Heart right ventricle (tissue), 16 donors: Measurements from ENCODE around the gene SYT3. TPM values are rescaled to one million over a fixed set of nuclear protein-coding genes. Genes with fewer than 3 reads are reported as not detected.

Source experiments
- ATAC-seq, 8 donors: fragments of 200-7000 bp; cut with Tn5 transposase; one replicate each; pipeline ENCODE4 v1.9.1; 2020; ENCODE audit warnings: mild to moderate bottlenecking in 8 of 8, moderate library complexity in 8 of 8, moderate number of reproducible peaks in 1 of 8
- DNase-seq, 2 donors: peaks; one replicate each; pipeline ENCODE4 v3.0.0-alpha.2; 2020
- H3K27ac ChIP-seq, 10 donors: fragments of 200-600 bp; sonication (generic) in 2 of 10; one replicate each; pipeline versions ENCODE4 v1.5.0 to v1.8.0; 2020 to 2022; ENCODE audit warnings: mild to moderate bottlenecking in 3 of 10
- H3K27me3 ChIP-seq, 7 donors: fragments of 200-600 bp; one replicate each; pipeline ENCODE4 v1.8.0; 2021 to 2022; ENCODE audit warnings: mild to moderate bottlenecking in 2 of 7
- H3K36me3 ChIP-seq, 9 donors: fragments of 200-600 bp; sonication (generic) in 1 of 9; one replicate each; pipeline versions ENCODE4 v1.5.0 to v1.8.0; 2020 to 2022; ENCODE audit warnings: mild to moderate bottlenecking in 2 of 9
- H3K4me1 ChIP-seq, 9 donors: fragments of 200-600 bp; sonication (generic) in 1 of 9; one replicate each; pipeline versions ENCODE4 v1.5.0 to v1.8.0; 2020 to 2022; ENCODE audit warnings: mild to moderate bottlenecking in 4 of 9
- H3K4me3 ChIP-seq, 10 donors: fragments of 200-600 bp; sonication (generic) in 2 of 10; one replicate each; pipeline versions ENCODE4 v1.5.0 to v1.8.0; 2020 to 2022; ENCODE audit warnings: mild to moderate bottlenecking in 7 of 10, moderate library complexity in 2 of 10
- H3K9me3 ChIP-seq, 11 donors: fragments of 200-600 bp in 10 of 11; sonication (generic) in 2 of 11; one replicate each; pipeline versions ENCODE4 v1.5.0 to v1.8.0; 2013 to 2022; ENCODE audit warnings: mild to moderate bottlenecking in 2 of 11, control low read depth in 1 of 11, moderate library complexity in 1 of 11
- CTCF ChIP-seq, 9 donors: fragments of 200-600 bp; sonication (generic) in 2 of 9; IDR thresholded peaks; one replicate each; pipeline versions ENCODE4 v1.5.0 to v1.8.0; 2021 to 2022; ENCODE audit warnings: antibody characterized with exemption in 9 of 9, mild to moderate bottlenecking in 5 of 9, moderate library complexity in 1 of 9
- WGBS, 2 donors: extraction: QIAGEN DNeasy Blood & Tissue Kit; methylation state at CpG; one replicate each; pipeline ENCODE4 v1.1.7; 2013; ENCODE audit warnings: inconsistent platforms in 1 of 2; 5-methylcytosine and 5-hydroxymethylcytosine counted together
- intact Hi-C, 10 donors: fragments of 100-400 bp; cut with DNase I; formaldehyde crosslinking; loops; one replicate each; pipeline versions ENCODE4 v1.11.1 to v1.14.2; 2022
- polyA plus RNA-seq, 2 donors: library from polyadenylated mRNA; stranded (reverse); fragments of 200-250 nt; gene quantifications; one replicate each; pipeline ENCODE4 v1.2.3, GENCODE V29; 2013
- total RNA-seq, 10 donors: library from RNA; stranded (reverse); fragmentation: NEBNext Ultra II Directional in 3 of 10; extraction: Animal tissue kit (Norgen Biotek cat#: 25700) in 3 of 10; gene quantifications; one replicate each; pipeline versions ENCODE4 v1.2.1 to v1.2.4, GENCODE V29; 2021 to 2023
- donor health status: Arrhythmogenic right ventricular cardiomyopathy.
- donor health status: ischemic (EF 13 %, LVEDD 7.1; RV severe dilation, severe dysfunction).
- donor health status: healthy with polysubstance abuse.
- donor health status: DM: no; HTN: yes; CAD: no.
- donor health status: DM: no; HTN: no; CAD: no.
- donor health status: ischemic (EF 25% LVEDD 6.9; RV normal size, moderate dysfunction).
- donor health status: ischemic (EF 25% LVEDD 5.7; RV mildly dilated, moderate dysfunction).
- donor health status: healthy.
- donor health status: DM: yes; HTN: yes; CAD: no.
- donor health status: Ischemic cardiomyopathy.
- donor health status: ischemic (EF 35%, LVEDD 5.7; RV mildly dilated, moderate dysfunction).
- donor health status: nonischemic (EF 11% LVEDD 7.7; RV severe dilation, severe dysfunction).
- donor health status: DM: yes; HTN: yes; CAD: no.
- donor health status: PGD.
- donor health status: ischemic (EF 29% LVEDD 5.4; RV normal size, mild dysfunction).
- donor health status: nonischemic (EF 23%, LVEDD 6.1; RV moderate dilation, normal function).

SYT3 gene
- total and polyA plus RNA-seq, 12 donors: 0.04 to 0.49 (median 0.25) TPM; not detected in 8

DNA sequence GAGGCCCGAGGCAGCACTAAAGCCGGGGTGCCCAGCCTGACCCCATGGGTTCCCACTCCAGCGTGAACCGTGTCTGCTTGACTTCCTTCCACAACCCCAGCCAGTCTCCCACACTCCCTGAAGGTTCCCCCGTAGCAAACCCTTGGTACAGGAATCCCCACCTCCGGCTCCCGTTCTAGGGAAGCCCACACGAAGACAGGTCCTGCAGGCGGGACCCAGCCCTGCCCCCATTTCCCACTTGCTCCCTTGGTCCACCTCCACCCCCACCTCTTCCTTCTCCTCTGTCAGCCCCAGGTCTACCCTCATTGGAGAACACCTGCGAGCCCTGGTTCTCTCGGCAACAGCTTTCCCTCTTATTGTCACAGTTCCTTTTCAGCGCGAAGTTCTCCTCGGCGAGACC lies 33.4 kb upstream of the SYT3 start:
- WGBS, 2 donors: 28 to 31% methylated on average over 15 of the region's 15 CpGs
- H3K27me3 ChIP-seq: peaks cover 0 to 85% (median 69%) of the 10 kb centered on the region in 7 donors
- no peak for ATAC-seq
- no peak overlapping the region for H3K27ac ChIP-seq
- H3K36me3 ChIP-seq: no peaks in the 10 kb centered on the region
- H3K4me1 ChIP-seq: no peaks in the 10 kb centered on the region
- H3K4me3 ChIP-seq: no peak overlapping the region
- TF ChIP-seq CTCF (IDR thresholded peaks at IDR 0.05): no peak
- intact Hi-C loops: loop anchor here in 1 of 10 donors (5.0 kb wide), 1 partner anchor 109 kb away; no protein-coding TSS in a partner anchor
- H3K9me3 ChIP-seq: peaks cover 0 to 9% (median 0%) of the 10 kb centered on the region in 11 donors
- DNase-seq: no peak

- WGBS, 2 donors: 29 to 31% methylated on average over 5 of the region's 5 CpGs
- no peaks in the 10 kb centered on the region for H3K9me3 ChIP-seq
- TF ChIP-seq CTCF (IDR thresholded peaks at IDR 0.05): no peak
- DNase-seq (no peak), ATAC-seq (no peak)
- peaks cover 0 to 12% (median 5%) of the 10 kb centered on the region in 9 donors for H3K4me1 ChIP-seq
- no peak overlapping the region for H3K4me3 ChIP-seq
- peaks cover 3 to 95% (median 82%) of the 10 kb centered on the region in 7 donors for H3K27me3 ChIP-seq
- intact Hi-C loops: loop anchor here in 1 of 10 donors (5.0 kb wide), 1 partner anchor 112 kb away; no protein-coding TSS in a partner anchor
- H3K36me3 ChIP-seq: no peaks in the 10 kb centered on the region
- no peak overlapping the region for H3K27ac ChIP-seq
Observed at GRCh38 chr19:50670102-50670380, 30.4 kb upstream of the SYT3 start.

- peaks cover 3 to 96% (median 87%) of the 10 kb centered on the region in 7 donors for H3K27me3 ChIP-seq
- 42 to 44% methylated on average over 23 of the region's 23 CpGs for WGBS, 2 donors
- no peaks in the 10 kb centered on the region for H3K9me3 ChIP-seq
- TF ChIP-seq CTCF (IDR thresholded peaks at IDR 0.05): peak; percentile 49 to 75 (median 69)
- DNase-seq (no peak), ATAC-seq (no peak)
- H3K36me3 ChIP-seq: no peaks in the 10 kb centered on the region
- H3K4me1 ChIP-seq: peaks cover 0 to 12% (median 5%) of the 10 kb centered on the region in 9 donors
- no peak overlapping the region for H3K4me3 ChIP-seq
- no peak overlapping the region for H3K27ac ChIP-seq
- intact Hi-C loops: loop anchor here in 1 of 10 donors (5.0 kb wide), 1 partner anchor 113 kb away; no protein-coding TSS in a partner anchor
Observed at GRCh38 chr19:50669302-50670101, 29.8 kb upstream of the SYT3 start.

DNA sequence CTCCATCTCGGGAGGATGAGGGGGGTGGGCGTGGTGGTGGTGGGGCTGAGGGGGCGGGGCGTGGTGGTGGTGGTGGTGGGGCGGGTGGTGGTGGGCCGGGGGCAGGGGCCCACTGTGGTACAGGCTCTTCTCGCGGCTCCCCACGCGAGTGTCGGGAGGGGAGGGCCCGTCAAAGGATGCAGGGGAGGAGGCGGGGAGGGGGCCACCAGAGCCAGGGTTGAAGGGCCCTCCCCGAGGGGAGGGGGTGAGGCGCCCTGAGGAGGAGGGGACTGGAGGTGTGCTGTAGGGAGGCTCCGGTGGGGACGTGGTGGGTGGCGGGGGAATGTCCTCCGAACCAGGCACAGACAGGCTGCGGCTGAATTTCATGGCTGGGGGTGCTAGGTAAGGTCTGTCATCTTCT lies 29.2 kb upstream of the SYT3 start:
- peaks cover 3 to 95% (median 92%) of the 10 kb centered on the region in 7 donors for H3K27me3 ChIP-seq
- WGBS, 2 donors: 40% methylated on average over 14 to 20 of the region's 20 CpGs

More for the DNA sequence above, 29.2 kb upstream of the SYT3 start:
- intact Hi-C loops: no loop called here
- H3K27ac ChIP-seq: no peak overlapping the region
- TF ChIP-seq CTCF (IDR thresholded peaks at IDR 0.05): no peak
- H3K4me1 ChIP-seq: peaks cover 0 to 12% (median 5%) of the 10 kb centered on the region in 9 donors
- no peaks in the 10 kb centered on the region for H3K9me3 ChIP-seq
- H3K4me3 ChIP-seq: no peak overlapping the region
- no peaks in the 10 kb centered on the region for H3K36me3 ChIP-seq
- ATAC-seq (no peak), DNase-seq (no peak)
